GM12892 (cell line): Measurements from ENCODE around the gene ANO9.
"Not testable (repeated sequence)": the region's sequence is repeated elsewhere in the genome, so short reads cannot be mapped to it uniquely, and the experiment has no call there.

Source experiments
- DNase-seq: peaks from one replicate; pipeline ENCODE4 v3.0.0; 2011; ENCODE audit not compliant: insufficient read length
- FAIRE-seq: peaks from 2 replicates; lab custom pipeline; 2011; peaks lifted over from hg19 to GRCh38; lab: Jason Lieb, UNC
- POLR2A ChIP-seq: IDR thresholded peaks from 2 replicates; pipeline ENCODE4 v1.6.1; 2011; ENCODE audit warnings: low read depth, low read length, control low read depth
- POLR2AphosphoS5 ChIP-seq: IDR thresholded peaks from 2 replicates; pipeline ENCODE4 v1.6.1; 2011; ENCODE audit warnings: low read depth, low read length, control low read depth
- TAF1 ChIP-seq: IDR thresholded peaks from 2 replicates; pipeline ENCODE4 v1.6.1; 2011; ENCODE audit warnings: low read depth, mild to moderate bottlenecking, control low read depth, low read length, borderline replicate concordance

The ANO9 gene

DNA sequence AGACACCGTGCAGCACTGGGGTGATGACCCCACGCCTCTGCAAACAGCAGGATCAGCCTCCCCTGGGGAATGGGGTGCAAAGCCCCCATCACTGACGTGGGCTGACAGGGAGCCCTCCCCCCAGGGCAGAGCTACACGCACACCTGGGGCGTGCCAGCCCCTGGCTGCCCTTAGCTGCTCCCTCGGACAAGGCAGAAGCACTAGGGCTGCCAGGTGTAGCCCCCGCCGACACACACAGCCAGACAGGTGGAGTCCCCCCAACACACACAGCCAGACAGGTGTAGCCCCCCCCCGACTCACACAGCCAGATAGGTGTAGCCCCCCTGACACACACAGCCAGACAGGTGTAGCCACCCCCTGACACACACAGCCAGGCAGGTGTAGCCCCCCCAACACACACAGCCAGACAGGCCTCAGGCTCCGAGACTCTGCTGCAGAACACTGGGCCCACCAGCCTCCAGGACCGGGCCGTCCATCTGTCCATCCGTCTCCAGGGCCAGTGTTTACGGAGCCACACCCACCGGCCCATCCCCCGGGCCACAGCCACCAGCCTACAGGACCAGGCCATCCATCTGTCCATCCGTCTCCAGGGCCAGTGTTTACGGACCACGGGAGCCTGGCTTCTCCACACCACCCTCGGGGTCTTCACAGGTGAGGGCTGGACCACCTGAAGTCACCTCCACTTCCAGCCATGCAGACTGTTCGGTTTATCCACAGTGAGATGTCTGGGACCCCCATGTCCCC is 3.5 kb downstream of the ANO9 start:
- no peak for TF ChIP-seq TAF1
- TF ChIP-seq POLR2A: no peak
- DNase-seq (no peak), FAIRE-seq (no peak)

DNA sequence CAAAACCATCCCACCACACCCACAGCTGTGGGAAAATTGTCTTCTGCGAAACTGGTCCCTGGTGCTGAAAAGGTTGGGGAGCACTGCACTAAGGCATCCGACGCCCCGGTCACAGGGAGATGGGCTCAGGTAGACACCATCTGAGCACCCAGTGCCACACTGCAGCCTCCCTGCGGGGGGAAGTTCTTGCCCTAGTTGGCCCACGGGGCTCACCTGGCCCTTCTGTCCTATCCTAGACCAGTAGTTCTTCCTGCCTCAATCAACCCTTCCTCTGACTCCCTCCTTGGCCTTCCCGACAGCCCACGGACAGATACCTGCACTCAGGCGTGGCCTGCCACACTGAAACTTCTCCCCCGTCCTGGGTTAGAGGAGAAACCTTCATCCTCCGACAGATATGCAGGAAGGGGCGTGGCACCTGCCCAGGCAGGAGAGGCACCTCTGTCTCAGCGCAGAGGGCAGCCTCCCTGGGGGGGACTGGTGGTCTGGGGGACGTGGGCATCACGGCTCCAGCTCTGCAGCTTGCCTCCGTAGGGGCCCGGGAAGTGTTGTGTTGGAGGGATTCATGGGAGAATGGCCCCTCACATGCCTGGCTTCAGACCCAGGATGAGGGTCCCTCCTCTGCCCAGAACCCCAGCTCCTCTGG is 4.5 kb downstream of the ANO9 start:
- DNase-seq: no peak
- no peak for FAIRE-seq
- TF ChIP-seq POLR2A (no peak), TAF1 (no peak), POLR2AphosphoS5 (no peak)

DNA sequence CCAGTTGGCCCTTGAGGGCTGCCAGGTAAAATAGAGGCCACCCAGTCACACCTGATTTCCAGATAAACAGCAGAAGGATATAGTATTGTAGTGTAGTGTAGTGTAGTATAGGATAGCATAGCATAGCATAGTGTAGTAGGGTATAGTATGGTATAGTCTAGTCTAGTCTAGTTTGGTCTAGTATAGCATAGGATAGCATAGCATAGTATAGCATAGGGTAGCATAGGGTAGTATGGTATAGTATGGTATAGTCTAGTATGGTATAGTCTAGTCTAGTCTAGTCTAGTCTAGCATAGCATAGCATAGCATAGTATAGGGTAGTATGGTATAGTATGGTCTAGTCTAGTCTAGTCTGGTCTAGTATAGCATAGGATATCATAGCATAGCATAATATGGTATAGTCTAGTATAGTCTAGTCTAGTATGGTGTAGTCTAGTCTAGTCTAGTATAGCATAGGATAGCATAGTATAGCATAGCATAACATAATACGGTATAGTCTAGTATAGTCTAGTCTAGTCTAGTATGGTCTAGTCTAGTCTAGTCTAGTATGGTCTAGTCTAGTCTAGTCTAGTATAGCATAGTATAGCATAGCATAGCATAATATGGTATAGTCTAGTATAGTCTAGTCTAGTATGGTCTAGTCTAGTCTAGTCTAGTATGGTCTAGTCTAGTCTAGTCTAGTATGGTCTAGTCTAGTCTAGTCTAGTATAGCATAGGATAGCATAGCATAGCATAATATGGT is 6.6 kb downstream of the ANO9 start:
- not testable (repeated sequence) for FAIRE-seq, DNase-seq

DNA sequence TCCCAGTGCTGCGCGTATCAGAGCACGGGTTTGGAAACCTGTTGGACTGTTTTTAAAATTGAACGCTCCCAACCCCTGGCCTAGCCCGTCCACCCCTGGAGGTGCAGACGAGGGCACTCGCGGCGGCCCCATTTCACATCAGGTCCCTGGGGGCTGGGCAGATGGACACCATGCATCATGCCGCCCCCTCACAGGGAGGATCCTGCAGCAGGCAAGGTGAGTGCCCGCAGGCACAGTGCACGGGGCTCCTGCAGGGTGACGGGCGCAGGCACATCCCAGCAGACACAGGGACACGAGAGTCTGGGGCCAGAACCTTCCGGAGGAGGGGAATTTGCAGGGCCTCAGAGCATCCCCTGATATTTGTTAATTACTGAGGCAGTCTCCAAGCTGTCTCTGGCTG is 7.3 kb downstream of the ANO9 start:
- no peak for TF ChIP-seq POLR2A
- no peak for TF ChIP-seq TAF1
- no peak for TF ChIP-seq POLR2AphosphoS5
- FAIRE-seq (no peak), DNase-seq (no peak)

DNA sequence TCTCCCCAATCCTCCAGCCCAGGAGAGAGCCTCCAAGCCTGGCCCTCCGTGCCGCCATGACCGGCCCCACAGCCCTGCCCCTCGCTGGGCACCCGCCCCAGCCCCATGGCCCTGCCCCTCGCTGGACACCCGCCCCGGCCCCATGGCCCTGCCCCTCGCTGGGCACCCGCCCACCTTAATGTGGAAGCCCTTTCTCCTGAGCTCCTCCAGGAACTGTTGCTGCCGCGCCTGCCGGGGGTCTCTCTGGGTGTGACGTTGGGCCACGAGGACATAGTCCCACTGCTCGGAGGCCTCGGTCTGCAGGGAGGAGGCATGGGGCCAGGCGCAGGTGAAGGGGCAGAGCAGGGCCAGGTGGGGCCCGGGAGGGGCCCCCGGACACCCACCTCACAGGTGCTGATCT is 8.2 kb downstream of the ANO9 start:
- TF ChIP-seq TAF1 (no peak), POLR2A (no peak), POLR2AphosphoS5 (no peak)
- DNase-seq (no peak), FAIRE-seq (no peak)

DNA sequence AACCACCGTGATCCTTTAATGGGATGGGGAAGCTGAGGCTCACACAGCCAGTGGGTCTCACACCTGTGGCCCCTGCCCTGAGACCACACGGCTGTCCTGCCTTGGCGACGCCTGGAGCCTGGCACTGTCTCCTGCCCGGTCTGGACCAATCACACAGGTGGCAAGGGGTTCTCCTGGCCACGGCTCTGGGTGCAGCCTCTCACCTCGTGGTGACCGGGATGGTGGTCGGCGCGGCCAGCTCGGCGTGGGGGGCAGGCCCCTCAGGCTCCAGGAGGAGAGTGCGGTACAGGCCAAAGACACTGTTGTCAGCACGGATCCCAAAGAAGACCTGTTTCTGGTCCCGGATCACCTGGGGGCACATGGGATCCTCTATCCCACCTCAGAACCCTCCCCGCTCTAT is 8.7 kb downstream of the ANO9 start:
- FAIRE-seq: no peak
- TF ChIP-seq POLR2AphosphoS5: no peak
- TF ChIP-seq TAF1: no peak
- TF ChIP-seq POLR2A: no peak

DNA sequence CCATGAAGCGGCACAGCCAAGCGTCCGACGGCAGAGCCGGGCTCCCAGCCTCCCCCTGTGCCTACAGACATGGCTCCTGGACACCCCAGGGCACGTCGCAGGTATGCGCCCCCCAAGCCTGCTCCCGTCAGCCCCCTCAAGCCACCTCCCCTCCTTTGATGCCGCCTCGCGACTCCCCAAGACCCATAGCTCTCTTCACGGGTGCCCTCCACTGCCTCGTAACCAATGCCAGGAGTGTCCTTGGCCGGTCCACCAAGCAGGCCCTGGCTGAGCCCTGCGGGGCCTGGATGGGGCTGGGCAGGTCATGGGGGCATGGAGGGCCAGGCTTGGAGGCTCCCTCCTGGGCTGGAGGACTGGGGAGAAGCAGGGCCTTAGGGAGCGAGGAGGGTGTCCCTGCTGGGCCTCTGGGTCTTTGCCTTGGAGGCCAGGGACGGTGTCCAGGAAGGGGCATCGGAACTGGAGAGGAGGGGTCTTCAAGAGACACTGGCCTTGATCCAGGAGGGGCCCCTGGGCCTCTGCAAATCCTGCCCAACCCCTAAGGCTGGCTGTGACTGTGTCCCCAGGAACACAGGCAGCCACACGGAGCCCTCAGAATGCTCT is 9.2 kb downstream of the ANO9 start:
- FAIRE-seq (no peak), DNase-seq (no peak)
- TF ChIP-seq TAF1: no peak
- TF ChIP-seq POLR2A: no peak
- no peak for TF ChIP-seq POLR2AphosphoS5

More for the DNA sequence above, 8.7 kb downstream of the ANO9 start:
- DNase-seq: no peak

DNA sequence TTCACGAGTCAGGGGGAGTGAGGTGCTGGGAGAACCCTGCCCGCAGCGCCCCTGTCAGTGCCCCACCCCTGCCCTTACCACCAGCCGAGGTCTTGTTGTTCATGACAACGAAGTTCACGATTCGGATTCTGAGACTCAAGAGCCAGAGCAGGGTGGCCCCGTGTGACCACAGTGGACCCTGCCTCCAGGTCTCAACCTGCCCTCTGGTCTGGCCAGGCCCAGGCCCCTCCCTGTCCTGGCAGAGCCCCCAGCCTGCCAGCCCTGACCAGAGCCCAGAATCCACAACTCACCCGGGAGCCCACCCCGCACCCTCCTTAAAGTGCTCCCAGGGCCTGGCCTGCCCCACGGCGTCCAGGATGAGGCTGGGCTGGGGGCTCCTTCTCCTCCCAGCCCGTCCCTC is 9.9 kb downstream of the ANO9 start:
- DNase-seq (no peak), FAIRE-seq (no peak)
- TF ChIP-seq POLR2A (no peak), TAF1 (no peak), POLR2AphosphoS5 (no peak)

DNA sequence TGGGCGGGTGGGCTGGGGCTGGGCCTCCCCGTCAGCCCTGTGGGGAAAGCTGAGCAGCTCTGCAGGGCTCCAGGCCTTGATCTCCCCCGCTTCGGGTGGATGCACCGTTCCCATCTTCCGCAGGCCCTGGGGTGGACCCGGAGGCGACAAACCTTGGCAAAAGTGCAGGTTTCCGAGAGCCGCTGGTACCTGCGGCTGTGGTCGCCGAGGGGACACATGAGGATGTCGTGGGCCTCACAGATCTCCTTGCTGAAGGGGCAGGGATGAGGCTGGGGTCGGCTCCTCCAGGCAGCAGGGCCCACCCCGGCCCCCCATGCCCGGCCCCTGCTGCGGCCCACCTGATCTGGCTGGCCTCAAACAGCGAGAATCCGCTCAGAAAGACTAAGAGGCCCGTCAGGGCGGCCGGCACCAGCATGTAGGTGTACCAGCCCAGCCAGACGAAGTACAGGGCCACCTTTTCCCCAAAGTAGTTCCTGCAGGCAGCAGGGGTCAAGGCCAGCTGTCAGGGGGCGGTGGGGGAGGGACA is 11.8 kb downstream of the ANO9 start:
- DNase-seq: no peak
- FAIRE-seq: no peak
- TF ChIP-seq TAF1: no peak
- no peak for TF ChIP-seq POLR2A
- no peak for TF ChIP-seq POLR2AphosphoS5

DNA sequence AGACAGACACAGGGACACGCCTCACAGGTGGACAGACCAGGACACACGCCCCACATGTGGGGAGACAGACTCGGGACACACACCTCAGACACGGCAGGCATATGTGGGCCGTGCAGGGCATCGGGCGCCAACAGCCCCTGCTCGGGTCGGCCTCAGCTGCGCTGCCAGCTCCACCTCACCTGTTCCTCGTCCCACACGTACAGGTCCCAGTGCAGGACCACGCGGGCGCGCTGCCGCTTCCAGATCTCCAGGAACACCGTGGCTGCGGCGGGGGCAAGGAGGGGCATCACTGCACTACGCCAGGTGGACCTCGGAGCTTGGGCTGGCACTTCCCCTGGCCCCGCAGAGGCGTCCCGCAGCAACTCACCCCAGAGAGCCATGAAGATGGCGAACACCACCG is 12.4 kb downstream of the ANO9 start:
- DNase-seq: no peak
- no peak for FAIRE-seq
- TF ChIP-seq POLR2AphosphoS5: no peak
- no peak for TF ChIP-seq POLR2A
- TF ChIP-seq TAF1: no peak

DNA sequence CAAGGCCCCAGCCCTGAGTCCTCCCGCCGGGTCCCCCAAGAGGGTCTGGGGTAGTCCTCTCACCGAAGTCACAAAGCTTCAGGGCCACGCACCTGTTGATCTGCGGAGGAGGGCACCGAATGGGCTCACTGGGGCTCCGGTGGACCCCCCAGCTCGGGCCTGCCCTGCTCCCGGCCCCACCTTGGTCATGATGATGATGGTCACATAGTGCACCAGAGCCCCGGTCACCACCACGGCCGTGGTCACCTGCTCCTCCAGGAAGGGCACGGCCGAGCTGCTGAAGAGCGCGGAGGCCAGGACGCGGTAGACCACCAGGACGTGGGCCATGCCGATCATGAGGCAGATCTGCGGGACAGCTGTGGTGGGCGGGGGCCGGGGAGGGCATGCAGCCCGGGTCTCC is 13.5 kb downstream of the ANO9 start:
- TF ChIP-seq POLR2AphosphoS5: no peak
- TF ChIP-seq POLR2A: no peak
- TF ChIP-seq TAF1: no peak
- DNase-seq (no peak), FAIRE-seq (no peak)

DNA sequence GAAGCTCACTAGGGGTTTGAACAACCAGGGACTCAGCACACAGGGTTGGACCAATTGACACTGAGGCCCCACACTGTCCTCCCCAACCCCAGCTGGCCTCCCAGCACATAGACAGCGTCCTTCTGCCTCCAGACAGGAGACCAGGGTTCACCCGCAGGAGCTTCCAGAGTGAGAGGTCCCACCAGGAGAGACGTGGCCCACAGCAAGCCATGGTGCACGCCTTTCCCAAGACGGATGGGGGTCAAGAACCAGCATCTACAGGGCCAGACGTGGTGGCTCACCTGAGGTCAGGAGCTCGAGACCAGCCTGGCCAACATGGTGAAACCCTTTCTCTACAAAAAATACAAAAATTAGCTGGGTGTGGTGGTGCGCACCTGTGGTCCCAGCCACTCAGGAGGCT is 15.0 kb downstream of the ANO9 start:
- TF ChIP-seq POLR2AphosphoS5 (no peak), POLR2A (no peak), TAF1 (no peak)
- FAIRE-seq (no peak), DNase-seq (no peak)
